Keratinocyte (primary cell): Measurements from ENCODE around the gene GPR176. TPM values are rescaled to one million over a fixed set of nuclear protein-coding genes. Genes with fewer than 3 reads are reported as not detected.

Source experiments
- DNase-seq: peaks from one replicate; pipeline ENCODE4 v3.0.0-alpha.2; 2011; ENCODE audit warnings: low read depth, missing footprints, low spot score
- FAIRE-seq: peaks from 2 replicates; lab custom pipeline; 2011; peaks lifted over from hg19 to GRCh38; lab: Jason Lieb, UNC
- H2AFZ ChIP-seq: 2 replicates; pipeline ENCODE4 v1.6.0; 2012; ENCODE audit warnings: low read length, control low read depth, inconsistent platforms; ENCODE audit not compliant: control insufficient read depth
- H3K27ac ChIP-seq: 2 replicates; pipeline ENCODE4 v1.5.1; 2011; ENCODE audit warnings: low read length; ENCODE audit not compliant: control insufficient read depth, insufficient read depth
- H3K27me3 ChIP-seq: 3 replicates; pipeline ENCODE4 v1.6.0; 2011; ENCODE audit warnings: low read length; ENCODE audit not compliant: control insufficient read depth, insufficient read depth; ENCODE audit errors: extremely low read depth
- H3K36me3 ChIP-seq, 2 experiments: 2 replicates in 1 of 2; 3 replicates in 1 of 2; pipeline ENCODE4 v1.5.1; 2011; ENCODE audit warnings: low read length in 2 of 2, mild to moderate bottlenecking in 1 of 2; ENCODE audit not compliant: control insufficient read depth in 2 of 2, insufficient read depth in 2 of 2; ENCODE audit errors: extremely low read depth in 1 of 2
- H3K4me1 ChIP-seq: 3 replicates; pipeline ENCODE4 v1.5.1; 2011; ENCODE audit warnings: low read length; ENCODE audit not compliant: control insufficient read depth, insufficient read depth; ENCODE audit errors: extremely low read depth
- H3K4me2 ChIP-seq: 3 replicates; pipeline ENCODE4 v1.6.0; 2011; ENCODE audit warnings: low read depth, low read length; ENCODE audit not compliant: control insufficient read depth, insufficient read depth; ENCODE audit errors: extremely low read depth
- H3K4me3 ChIP-seq, 3 experiments: fragments of 200-600 bp in 1 of 3; sonication (generic) in 1 of 3; 2 replicates in 2 of 3; 3 replicates in 1 of 3; pipeline ENCODE4 v1.5.1; 2011 to 2016; ENCODE audit warnings: low read length in 3 of 3, mild to moderate bottlenecking in 3 of 3, control low read depth in 2 of 3, inconsistent platforms in 1 of 3, low read depth in 1 of 3, mixed read lengths in 1 of 3, mixed run types in 1 of 3, moderate library complexity in 1 of 3; ENCODE audit not compliant: control insufficient read depth in 2 of 3, insufficient read depth in 2 of 3; ENCODE audit errors: extremely low read depth in 1 of 3
- H3K79me2 ChIP-seq: 2 replicates; pipeline ENCODE4 v1.6.0; 2012; ENCODE audit warnings: low read length; ENCODE audit not compliant: control insufficient read depth, insufficient read depth
- H3K9ac ChIP-seq: 3 replicates; pipeline ENCODE4 v1.6.0; 2011; ENCODE audit warnings: low read length; ENCODE audit not compliant: control insufficient read depth, insufficient read depth; ENCODE audit errors: extremely low read depth
- H3K9me1 ChIP-seq: 3 replicates; pipeline ENCODE4 v1.6.0; 2011; ENCODE audit warnings: low read length; ENCODE audit not compliant: control insufficient read depth, insufficient read depth; ENCODE audit errors: extremely low read depth
- H3K9me3 ChIP-seq: 2 replicates; pipeline ENCODE4 v1.5.1; 2012; ENCODE audit warnings: low read depth, low read length; ENCODE audit not compliant: control insufficient read depth
- H4K20me1 ChIP-seq: 3 replicates; pipeline ENCODE4 v1.6.0; 2011; ENCODE audit warnings: low read length; ENCODE audit not compliant: control insufficient read depth, insufficient read depth; ENCODE audit errors: extremely low read depth
- CTCF ChIP-seq, 3 experiments: IDR thresholded peaks in 1 of 3; conservative IDR thresholded peaks in 1 of 3; optimal IDR thresholded peaks in 1 of 3; 2 replicates in 2 of 3; 3 replicates in 1 of 3; pipeline versions ENCODE3 to v1.5.1; 2011; ENCODE audit warnings: low read length in 3 of 3, mild to moderate bottlenecking in 3 of 3, moderate library complexity in 2 of 3, control low read depth in 1 of 3, inconsistent platforms in 1 of 3; ENCODE audit not compliant: insufficient read depth in 2 of 3; ENCODE audit errors: extremely low read depth in 1 of 3
- EZH2 ChIP-seq: IDR thresholded peaks from one replicate; pipeline ENCODE4 v1.6.1; 2012; ENCODE audit warnings: inconsistent platforms, mild to moderate bottlenecking, low read length, moderate library complexity
- dilution Hi-C: fragments of 300-500 bp; cut with MboI; formaldehyde crosslinking; loops from one replicate; pipeline ENCODE4 v1.7.0; 2020; ENCODE audit warnings: low sequenced_read_pairs; ENCODE audit not compliant: extremely low pct_ligation_motif_present
- polyA plus RNA-seq, 5 experiments: library from polyadenylated mRNA; depleted of rRNA in 3 of 5; stranded (reverse) in 3 of 5; stranded (forward) in 1 of 5; unstranded in 1 of 5; fragments of >200 nt; gene quantifications; 1 replicate in 1 of 5; 2 replicates in 3 of 5; 3 replicates in 1 of 5; pipeline versions ENCODE4 v1.2.1 to v1.2.3, GENCODE V29; 2011 to 2012; ENCODE audit warnings: missing spikeins in 2 of 5, low read depth in 1 of 5, low replicate concordance in 1 of 5

Gene GPR176
- polyA plus RNA-seq, 1 donor (not counting 4 experiments of a cell fraction or from before 2014, with no cell fraction given), result 12.5 TPM

- no peak overlapping the region for H3K9ac ChIP-seq
- no peaks in the 10 kb centered on the region for H3K36me3 ChIP-seq
- peak overlapping the region; percentile 60 for H3K4me2 ChIP-seq
- H3K27me3 ChIP-seq, result no peaks in the 10 kb centered on the region
- peak; percentile 13 for FAIRE-seq
- no peak for DNase-seq
- H3K79me2 ChIP-seq, result peaks cover 39% of the 10 kb centered on the region
- H4K20me1 ChIP-seq, result no peaks in the 10 kb centered on the region
- no peaks in the 10 kb centered on the region for H3K9me1 ChIP-seq
- peak overlapping the region; percentile 66 for H3K27ac ChIP-seq
- H3K4me1 ChIP-seq, result peaks cover 29% of the 10 kb centered on the region
- no peak for TF ChIP-seq CTCF (optimal IDR thresholded peaks at IDR 0.05 in 1 of 3, IDR thresholded peaks at IDR 0.05 in 1 of 3, conservative IDR thresholded peaks at IDR 0.05 in 1 of 3; ENCODE audit: extremely low read depth in 1 of 3, insufficient read depth in 2 of 3, low read length in 3 of 3)
- no peak for TF ChIP-seq EZH2
- no peaks in the 10 kb centered on the region for H3K9me3 ChIP-seq
- no peak overlapping the region for H2AFZ ChIP-seq
- no peak overlapping the region for H3K4me3 ChIP-seq
- dilution Hi-C loops, result loop anchor here (25.0 kb wide), 1 partner anchor 97 kb away; no protein-coding TSS in a partner anchor
Observed at GRCh38 chr15:39909007-39909406, 11.1 kb downstream of the GPR176 start.

GRCh38 chr15:39908186-39908585 lies 11.9 kb downstream of the GPR176 start:
- Histone ChIP-seq H3K4me1 (peaks cover 29% of the 10 kb centered on the region), H3K9ac (no peak overlapping the region), H3K36me3 (no peaks in the 10 kb centered on the region), H3K4me3 (no peak overlapping the region), H3K4me2 (peak overlapping the region; percentile 60), H3K9me3 (no peaks in the 10 kb centered on the region), H3K9me1 (no peaks in the 10 kb centered on the region), H4K20me1 (no peaks in the 10 kb centered on the region), H2AFZ (no peak overlapping the region), H3K27me3 (no peaks in the 10 kb centered on the region), H3K79me2 (peaks cover 36% of the 10 kb centered on the region), H3K27ac (peak overlapping the region; percentile 66)
- FAIRE-seq (peak; percentile 95), DNase-seq (peak; percentile 50)
- dilution Hi-C loops, result loop anchor here (25.0 kb wide), 1 partner anchor 96 kb away; no protein-coding TSS in a partner anchor
- no peak for TF ChIP-seq EZH2
- TF ChIP-seq CTCF (optimal IDR thresholded peaks at IDR 0.05 in 1 of 3, IDR thresholded peaks at IDR 0.05 in 1 of 3, conservative IDR thresholded peaks at IDR 0.05 in 1 of 3; ENCODE audit: extremely low read depth in 1 of 3, insufficient read depth in 2 of 3, low read length in 3 of 3), result no peak
